ENCODE measurements around the gene GPR82.

GRCh38 chrX:41707218-41707617 lies 16.8 kb upstream of the GPR82 start:
- TF ChIP-seq CTCF (IDR thresholded peaks at IDR 0.05; ENCODE audit: low read length) (no peak), EZH2 (IDR thresholded peaks at IDR 0.05; ENCODE audit: borderline replicate concordance, low read length) (no peak)
